Left ventricle myocardium superior (tissue), 1 donor: ENCODE measurements around the gene TNFSF8. TPM values are rescaled to one million over a fixed set of nuclear protein-coding genes. Genes with fewer than 3 reads are reported as not detected.
A peak's percentile ranks its signal among the peaks of the same experiment; 100 is the strongest.

Source experiments
- ATAC-seq: fragments of 200-7000 bp; cut with Tn5 transposase; one replicate; pipeline ENCODE4 v1.9.1; 2020; ENCODE audit warnings: mild to moderate bottlenecking, moderate library complexity
- DNase-seq: peaks from one replicate; pipeline ENCODE4 v3.0.0-alpha.2; 2020
- intact Hi-C: fragments of 100-400 bp; cut with micrococcal nuclease; formaldehyde crosslinking; loops from one replicate; pipeline ENCODE4 v1.11.0; 2022
- total RNA-seq: library from RNA; stranded (reverse); fragmentation: NEBNext Ultra II Directional; extraction: Animal tissue kit (Norgen Biotek cat#: 25700); gene quantifications from one replicate; pipeline ENCODE4 v1.2.1, GENCODE V29; 2021
- donor health status: DM: no; HTN: yes; CAD: no; lungs with severe emphysema.

TNFSF8 gene
- total RNA-seq, 1 donor from 2014 or later, result 0.77 TPM

DNA sequence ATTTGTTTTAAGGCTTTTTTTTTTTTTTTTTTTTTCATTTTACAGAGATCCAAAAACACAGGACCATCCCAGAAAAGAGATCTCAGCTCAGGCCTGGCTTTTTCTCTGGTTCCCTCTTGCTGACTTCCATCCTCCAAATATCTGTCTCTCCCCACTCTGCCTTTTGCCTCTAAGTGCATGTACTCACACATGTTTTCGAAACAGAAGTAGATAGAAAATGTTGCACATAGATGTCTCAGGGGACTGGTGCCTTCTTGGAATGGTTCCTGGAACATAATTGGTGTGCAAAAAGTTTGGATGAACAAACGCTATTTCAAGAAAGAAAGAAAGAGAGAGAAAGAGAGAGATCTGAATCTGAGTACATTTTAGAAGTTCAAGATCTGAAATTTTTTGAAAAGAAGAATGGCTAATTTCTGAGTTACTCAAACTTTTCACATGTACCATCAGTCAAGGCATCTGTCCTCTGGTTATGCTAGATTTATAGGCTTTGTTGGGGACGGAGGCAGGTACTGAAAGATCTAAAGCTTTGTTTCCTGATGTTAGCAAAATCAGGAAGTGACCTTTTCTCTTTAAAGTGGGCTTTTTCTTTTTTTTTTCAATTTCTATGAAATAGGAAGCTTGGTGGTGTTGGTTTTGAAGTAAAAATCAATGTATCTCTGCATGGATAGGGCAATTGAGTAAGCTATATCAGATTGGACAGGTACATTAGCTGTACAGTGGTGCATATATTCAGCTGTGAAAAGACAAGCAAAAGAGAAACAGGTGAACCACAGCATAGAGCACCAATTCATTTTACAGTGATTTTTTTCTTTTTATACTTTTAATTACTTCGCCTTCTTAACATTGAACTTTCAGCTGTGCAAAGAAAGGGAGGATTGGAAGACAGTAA lies 8.5 kb upstream of the TNFSF8 start:
- intact Hi-C loops, result no loop called here
- DNase-seq (no peak), ATAC-seq (peak; percentile 56)

DNA sequence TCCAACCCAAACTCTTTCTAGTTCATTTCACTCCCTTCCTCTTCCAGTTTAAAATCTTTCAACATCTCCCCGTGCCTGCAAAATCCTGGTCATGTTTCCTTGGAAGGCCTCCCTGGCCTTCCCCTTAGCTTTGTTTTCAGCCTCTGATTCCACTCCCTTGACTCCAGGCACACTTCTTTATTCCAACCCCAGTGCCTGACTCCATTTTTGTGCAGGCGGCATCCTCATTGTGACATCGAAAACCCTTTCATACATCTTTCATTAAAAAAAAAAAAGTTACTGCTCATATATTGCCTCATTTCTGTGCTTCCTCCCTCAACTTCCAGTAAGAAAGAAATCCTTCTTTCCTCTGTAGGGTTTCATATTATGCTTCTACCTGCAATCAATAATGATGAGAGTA lies 7.1 kb upstream of the TNFSF8 start:
- intact Hi-C loops, result no loop called here
- ATAC-seq (no peak), DNase-seq (no peak)

DNA sequence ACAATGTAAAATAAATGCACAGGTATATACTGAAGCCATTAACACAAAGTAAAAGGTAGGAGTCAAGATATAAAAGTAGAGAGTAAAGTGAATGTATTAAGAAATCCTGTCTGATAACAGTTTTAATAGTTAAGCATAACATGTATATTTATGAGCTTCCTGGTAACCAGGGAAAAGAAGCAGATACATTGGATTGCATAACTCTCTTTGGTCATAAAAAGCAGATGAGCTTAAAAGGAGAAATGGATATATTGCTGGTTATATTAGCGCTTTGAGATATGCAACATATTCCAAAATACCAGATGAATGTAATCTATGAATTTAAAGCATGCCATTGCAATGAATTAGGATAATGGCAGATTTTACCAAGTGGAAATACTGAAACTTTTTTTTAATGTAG lies 6.2 kb upstream of the TNFSF8 start:
- intact Hi-C loops, result no loop called here
- ATAC-seq, result no peak
- DNase-seq, result no peak

DNA sequence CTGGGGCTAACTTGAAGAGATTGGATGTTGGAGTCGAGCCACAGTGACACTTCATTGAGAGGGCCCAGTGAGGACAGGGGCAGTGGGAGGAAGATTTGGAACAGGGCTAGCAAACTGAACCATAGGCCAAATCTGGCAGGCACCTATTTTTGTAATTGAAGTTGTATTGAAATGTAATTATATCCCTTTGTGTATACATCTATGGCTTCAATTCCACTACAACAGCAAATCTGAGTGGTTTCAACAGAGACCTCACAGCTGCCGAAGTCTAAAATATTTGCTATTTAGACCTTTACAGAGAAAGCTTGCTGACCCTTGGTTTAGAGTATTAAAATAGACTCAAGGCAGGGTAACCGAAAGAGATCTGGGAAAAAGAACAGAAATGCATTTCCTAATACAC lies 4.7 kb upstream of the TNFSF8 start:
- intact Hi-C loops, result no loop called here
- DNase-seq (no peak), ATAC-seq (no peak)

DNA sequence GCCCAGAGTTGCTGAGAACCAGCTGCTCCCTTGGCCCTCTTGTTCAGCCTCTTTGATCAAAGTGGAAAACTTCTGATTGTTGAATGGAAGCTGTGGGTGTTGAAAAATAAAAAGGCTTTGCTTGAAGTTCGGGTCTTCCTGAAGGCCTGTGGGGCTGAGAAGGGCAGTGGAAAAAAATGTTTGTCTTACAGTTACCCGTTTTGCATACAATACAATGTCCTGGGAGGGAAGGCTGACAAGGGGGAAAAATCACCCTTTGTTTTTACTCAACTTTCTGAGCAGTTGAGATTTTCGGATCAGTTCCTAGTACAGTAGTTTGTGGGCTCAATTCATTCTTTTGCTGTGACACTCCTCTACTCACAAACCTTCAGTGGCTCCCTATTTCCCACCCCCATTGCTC lies 2.1 kb upstream of the TNFSF8 start:
- ATAC-seq (no peak), DNase-seq (no peak)
- intact Hi-C loops, result no loop called here

DNA sequence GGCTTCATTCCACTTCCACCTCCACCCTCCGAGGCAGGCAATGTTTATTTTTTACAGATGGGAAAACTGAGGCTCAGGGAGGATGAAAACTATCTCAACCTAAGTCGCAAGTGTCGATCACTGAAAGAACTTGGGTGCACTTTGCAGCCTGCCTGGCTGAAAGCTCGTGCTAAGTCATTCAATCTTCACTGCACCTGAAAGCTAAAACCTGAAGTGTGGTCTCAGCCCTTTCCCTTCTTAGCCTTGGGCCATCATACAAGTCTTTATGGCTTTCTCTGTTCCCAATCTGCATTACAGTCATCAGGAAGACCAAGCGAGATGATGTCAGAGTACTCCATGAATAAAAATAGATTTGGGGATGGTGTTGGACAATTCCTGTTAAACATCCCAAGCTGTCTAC lies 1.0 kb upstream of the TNFSF8 start:
- intact Hi-C loops, result no loop called here
- DNase-seq (no peak), ATAC-seq (no peak)

DNA sequence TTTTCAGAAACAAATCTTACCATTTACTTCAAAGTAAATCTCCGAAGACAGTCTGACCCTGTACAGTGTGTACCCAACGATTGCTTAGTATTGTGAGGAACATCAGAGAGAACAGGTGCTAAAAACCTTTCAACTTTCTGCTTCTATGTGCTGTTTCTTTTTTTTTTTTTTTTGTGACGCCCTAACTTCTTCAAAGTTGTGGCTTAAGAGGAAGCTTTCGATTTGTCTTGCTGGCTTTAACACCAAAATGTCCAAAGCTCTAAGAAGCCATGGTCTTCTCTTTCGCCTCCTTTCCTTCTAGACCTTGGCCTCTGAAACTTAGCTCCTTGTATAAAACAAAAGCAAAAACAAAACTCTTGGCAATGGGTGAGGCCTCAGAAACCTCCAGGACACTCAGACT lies 1.2 kb downstream of the TNFSF8 start:
- intact Hi-C loops, result no loop called here
- ATAC-seq (no peak), DNase-seq (no peak)

DNA sequence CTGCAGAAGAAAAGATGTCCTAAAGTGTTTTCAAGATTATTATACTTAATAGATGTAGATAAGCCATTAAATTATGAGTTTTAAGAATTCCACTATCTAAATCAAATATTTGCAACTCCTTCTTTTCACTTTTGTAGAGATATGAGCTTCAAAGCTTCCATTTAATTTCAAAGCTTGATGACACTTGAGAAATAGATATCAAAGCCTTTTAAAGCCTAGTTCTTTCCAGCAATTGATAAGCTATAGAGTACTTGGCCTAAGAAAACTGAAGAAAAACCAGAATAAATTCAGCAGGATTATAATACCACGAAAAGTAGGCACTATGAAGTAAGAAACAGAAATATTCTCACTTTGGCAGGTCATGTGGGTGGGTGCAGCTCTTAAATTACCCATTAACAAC lies 1.7 kb downstream of the TNFSF8 start:
- no peak for ATAC-seq
- intact Hi-C loops, result no loop called here
- DNase-seq, result no peak

DNA sequence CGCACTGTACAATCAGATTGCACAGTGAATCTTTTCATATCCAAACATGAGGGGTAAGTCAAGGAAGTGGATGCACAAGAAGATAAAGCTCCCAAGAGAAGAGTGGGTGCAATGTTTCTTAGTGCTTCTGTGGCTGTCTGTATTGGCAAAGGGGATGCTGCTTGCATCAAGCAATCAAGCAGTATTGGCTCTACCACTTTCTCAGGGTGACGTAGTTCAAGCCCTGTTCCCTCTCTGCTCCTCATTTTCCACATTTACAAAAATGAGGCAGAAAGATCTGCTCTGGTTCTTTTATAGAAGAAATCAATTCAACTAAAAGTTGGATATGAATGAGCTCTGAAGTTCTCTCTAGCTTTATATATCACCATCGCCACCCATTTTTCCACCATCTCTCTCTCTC lies 2.3 kb downstream of the TNFSF8 start:
- intact Hi-C loops, result no loop called here
- ATAC-seq, result no peak

DNA sequence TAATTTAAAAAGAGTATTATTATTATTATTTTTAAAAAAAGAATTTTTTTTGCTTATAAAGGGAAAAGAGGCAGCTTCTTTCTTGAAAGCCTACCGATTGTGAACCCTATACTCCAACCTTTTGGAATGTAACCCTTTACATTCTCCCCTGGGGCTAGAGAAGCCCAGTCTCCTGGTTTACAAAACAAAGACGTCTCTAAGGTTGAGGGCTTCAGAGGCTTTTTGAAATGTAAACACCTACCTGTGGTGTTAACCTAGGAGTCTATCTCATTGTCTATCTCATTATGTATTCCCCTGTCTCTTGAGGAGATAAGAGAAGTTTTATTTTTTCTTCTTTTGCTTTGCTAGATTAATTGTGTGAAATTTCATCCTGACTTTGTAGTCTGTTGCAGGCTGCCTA lies 4.7 kb downstream of the TNFSF8 start:
- ATAC-seq, result no peak
- no peak for DNase-seq
- intact Hi-C loops, result no loop called here

More for the DNA sequence above, 2.3 kb downstream of the TNFSF8 start:
- DNase-seq, result no peak

DNA sequence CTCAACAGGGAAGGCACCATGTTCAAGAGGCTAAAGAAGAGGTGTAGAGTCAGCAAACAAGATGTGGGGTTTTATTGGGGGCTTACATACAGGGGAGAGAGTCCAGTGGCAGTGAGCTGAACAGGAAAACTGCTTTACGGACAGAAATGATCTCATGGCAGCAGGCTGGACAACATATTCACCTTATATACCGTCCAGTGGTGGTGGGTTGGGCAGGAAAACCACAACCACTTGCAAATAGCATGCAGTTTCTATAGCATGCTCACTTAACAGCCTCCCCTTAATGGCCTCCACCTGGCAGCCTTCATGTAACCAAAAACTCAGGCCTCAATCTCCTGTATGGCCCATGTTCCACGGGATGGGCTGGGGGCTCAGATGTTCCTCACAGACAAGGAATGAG lies 5.4 kb downstream of the TNFSF8 start:
- ATAC-seq, result no peak
- DNase-seq, result no peak
- intact Hi-C loops, result no loop called here

DNA sequence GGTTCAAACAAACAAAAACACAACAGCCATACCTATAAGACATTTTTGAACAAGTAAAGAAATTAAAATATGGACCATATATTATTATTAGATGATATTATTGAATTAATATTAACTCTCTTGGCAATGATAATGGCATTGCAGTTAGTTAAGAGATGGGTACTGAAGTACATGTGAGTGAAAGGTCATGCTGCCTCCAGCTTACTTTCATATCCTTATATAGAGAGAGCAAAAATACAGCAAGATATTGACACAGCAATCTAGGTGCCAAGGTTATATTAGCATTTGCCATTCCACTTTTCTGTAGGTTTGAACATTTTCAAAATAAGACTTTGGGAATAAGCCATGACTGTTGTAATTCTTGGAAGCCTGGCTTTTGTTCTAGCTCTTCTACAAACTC lies 6.1 kb downstream of the TNFSF8 start:
- DNase-seq (no peak), ATAC-seq (no peak)
- intact Hi-C loops, result no loop called here

DNA sequence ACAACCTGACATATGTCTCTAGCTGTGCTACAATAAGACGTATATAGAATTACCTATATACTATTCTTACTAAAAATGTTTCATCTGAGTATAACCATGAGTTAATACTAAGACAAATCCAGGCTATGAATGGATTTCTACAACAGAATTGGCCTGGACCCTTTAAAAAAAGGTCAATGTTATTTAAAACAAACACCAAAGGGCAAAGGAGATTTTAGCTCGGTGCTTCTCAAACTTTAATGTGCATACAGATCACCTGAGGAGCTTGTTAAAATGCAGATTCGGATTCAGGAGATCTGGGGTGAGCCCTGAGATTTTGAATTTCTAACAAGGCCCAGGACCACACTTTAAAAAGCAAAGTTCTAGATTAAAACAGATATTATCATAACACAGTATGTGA lies 6.5 kb downstream of the TNFSF8 start:
- no peak for ATAC-seq
- intact Hi-C loops, result no loop called here
- DNase-seq, result no peak

DNA sequence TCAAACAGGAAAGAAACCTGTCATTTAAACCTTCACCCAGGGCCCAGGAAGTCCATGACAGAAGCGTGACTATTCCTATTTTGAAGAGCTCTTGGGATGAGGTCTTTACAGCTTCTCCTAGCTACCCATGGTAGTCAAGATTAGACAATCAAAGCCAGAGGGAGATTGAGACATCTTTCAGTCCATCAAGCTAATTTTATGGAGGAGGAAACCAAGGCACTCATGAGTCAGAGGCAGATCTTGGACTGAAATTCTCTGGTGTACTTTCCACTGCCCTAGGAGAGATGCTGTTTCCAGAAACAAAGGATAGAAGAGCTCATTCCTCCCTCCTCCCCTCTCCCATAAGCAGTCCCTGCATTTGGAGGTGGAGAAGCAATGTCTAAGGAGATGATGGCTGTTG lies 9.2 kb downstream of the TNFSF8 start:
- ATAC-seq (no peak), DNase-seq (no peak)
- intact Hi-C loops, result no loop called here

DNA sequence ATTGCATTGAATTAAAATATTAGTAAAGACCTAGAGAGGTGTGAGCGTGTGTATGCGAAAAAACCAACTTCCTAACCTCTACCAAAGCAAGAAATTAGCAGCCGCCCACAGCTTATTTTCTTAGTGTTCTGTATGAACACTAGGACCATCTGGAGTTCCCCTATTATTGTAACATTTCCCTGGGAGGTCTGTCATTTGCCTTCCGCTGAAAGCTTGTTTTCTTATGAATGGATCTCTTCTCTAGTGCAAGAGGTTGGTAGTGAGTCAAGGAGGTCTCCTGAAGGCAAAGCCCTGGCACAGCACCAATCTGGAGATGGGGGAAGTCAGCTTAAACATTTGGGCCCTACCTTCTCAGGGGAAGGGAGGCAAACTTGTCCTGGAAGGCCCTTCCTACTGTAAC lies 10.8 kb downstream of the TNFSF8 start:
- no peak for DNase-seq
- ATAC-seq, result no peak
- intact Hi-C loops, result loop anchor here (10.0 kb wide), 2 partner anchors 95 to 175 kb away; no protein-coding TSS in a partner anchor

DNA sequence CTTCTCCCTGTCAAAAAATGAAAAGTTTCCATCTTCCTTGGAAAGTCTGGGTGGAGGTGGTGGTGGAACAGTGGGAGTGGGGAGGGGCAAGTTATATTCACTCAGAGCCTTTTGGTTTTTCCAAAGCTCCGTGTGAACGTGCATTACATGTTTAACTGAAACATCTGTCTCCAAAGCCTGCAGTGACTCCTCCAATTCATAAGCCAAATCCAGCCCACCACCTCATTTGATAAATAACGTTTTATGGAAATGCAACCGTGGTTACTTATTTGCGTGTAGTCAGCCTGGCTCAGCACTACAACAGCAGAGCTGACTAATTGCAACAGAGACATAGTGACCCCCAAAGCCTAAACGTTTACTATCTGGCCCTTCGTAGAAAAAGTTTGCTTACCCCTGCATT lies 13.9 kb downstream of the TNFSF8 start:
- DNase-seq (no peak), ATAC-seq (no peak)
- intact Hi-C loops, result loop anchor here (10.0 kb wide), 2 partner anchors 98 to 172 kb away; no protein-coding TSS in a partner anchor

DNA sequence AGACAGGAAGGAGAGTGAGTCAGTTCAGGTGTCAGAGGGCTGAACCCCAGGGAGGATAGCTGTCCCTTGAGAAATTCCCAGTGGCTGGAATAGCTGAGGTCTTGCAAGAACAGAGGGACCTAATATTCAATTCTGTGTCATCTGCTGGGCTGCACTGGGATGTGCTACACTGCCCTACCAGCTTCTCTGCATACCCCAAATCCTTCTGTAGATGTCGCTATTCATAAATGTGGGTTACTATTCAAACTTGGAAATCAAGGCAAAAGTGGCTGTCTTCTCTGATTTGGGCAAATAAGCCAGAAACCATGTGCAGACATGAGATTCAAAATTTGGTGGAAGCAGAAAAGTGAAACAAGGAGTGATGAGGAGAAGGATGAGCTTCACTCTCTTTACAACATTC lies 16.3 kb downstream of the TNFSF8 start:
- intact Hi-C loops, result loop anchor here (10.0 kb wide), 2 partner anchors 101 to 169 kb away; no protein-coding TSS in a partner anchor
- ATAC-seq (no peak), DNase-seq (no peak)

DNA sequence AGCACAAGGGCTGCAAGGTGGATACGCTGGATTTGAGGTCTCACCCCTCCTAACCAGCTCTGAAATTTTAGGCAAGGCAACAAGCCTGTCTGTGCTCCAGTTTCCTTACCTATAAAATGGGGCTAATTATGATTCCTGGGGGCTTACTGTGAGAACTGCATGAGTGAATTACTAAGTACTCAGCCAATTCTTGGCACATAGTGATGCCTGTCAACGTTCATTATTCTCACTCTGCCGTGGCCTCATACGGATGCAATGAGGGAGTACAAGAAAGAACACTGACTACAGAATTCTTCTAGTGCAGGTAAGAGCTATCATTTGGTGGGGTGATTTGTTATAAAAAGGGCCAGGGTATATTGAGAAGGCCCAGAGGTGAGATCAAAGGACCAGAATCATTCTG lies 16.7 kb downstream of the TNFSF8 start:
- ATAC-seq, result no peak
- no peak for DNase-seq
- intact Hi-C loops, result loop anchor here (10.0 kb wide), 2 partner anchors 101 to 169 kb away; no protein-coding TSS in a partner anchor

DNA sequence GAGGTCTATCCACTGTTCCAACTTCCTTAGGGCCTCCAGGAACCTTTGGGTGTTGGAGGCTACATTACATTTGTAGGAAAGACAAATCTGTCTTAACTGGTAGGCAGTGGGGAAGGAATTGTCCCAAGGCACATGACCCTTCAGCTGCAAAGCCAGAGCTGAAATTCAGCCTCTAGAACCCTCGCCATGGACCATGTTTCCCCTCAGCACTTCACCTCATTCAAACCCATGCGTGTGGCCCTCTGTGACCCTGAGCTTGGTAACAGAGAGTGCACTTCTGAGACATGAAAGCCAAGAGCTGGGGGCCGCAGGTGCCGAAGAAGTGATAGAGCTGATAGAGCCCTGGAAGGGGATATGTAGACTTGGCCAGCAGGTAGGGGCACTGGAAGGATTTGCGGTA lies 17.2 kb downstream of the TNFSF8 start:
- ATAC-seq, result no peak
- no peak for DNase-seq
- intact Hi-C loops, result loop anchor here (10.0 kb wide), 2 partner anchors 102 to 168 kb away; no protein-coding TSS in a partner anchor

DNA sequence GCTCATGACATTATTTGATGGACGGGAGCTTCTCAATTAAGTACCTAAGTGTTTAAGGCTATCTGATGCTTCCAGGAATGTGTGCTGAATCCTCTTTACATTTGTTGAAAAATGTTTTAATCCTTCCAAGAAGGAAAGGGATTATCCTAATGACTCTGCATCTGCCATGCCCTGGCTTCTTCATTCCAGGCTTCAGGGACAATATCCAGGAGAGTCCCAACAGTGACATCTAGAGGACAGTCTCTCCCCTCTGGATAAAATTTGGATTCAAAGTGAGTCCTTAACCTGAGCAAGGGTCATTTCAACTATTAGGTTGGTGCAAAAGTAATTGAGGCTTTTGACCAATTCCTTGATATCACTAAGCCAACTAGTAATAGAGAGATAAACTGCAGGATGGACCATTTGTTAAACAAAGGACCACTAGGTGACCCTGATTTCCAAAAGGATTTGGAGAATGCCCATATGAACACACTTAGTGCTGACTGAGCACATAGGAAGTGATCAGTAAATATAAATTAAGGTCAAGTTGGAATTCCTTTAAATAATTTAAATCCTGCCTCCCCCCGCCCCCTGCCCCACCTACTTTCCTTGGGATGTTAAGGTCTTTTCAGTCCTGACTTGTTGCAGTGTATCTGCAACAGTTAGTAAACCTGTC lies 19.1 kb downstream of the TNFSF8 start:
- ATAC-seq (peak; percentile 57), DNase-seq (no peak)
- intact Hi-C loops, result loop anchor here (10.0 kb wide), 2 partner anchors 104 to 166 kb away; no protein-coding TSS in a partner anchor
